Right renal cortex interstitium (tissue), 3 donors: ENCODE results near the gene NRXN3. TPM values are rescaled to one million over a fixed set of nuclear protein-coding genes. Genes with fewer than 3 reads are reported as not detected.
A peak's percentile ranks its signal among the peaks of the same experiment; 100 is the strongest.

Experiments used
- DNase-seq, 3 donors: peaks; one replicate each; pipeline ENCODE4 v3.0.0-alpha.2; 2013; ENCODE audit warnings: low read depth in 3 of 3, low spot score in 2 of 3
- polyA plus RNA-seq, 3 donors: library from polyadenylated mRNA; unstranded; fragments of 120-200 nt; gene quantifications; one replicate each; pipeline ENCODE4 v1.2.1, GENCODE V29; 2013; ENCODE audit not compliant: insufficient read length in 3 of 3

NRXN3 gene
- polyA plus RNA-seq, 3 donors = 5.6 to 6.7 (median 5.9) TPM

- DNase-seq = no peak
Observed at GRCh38 chr14:79418649-79419415, 1248.7 kb downstream of the NRXN3 start.

DNA sequence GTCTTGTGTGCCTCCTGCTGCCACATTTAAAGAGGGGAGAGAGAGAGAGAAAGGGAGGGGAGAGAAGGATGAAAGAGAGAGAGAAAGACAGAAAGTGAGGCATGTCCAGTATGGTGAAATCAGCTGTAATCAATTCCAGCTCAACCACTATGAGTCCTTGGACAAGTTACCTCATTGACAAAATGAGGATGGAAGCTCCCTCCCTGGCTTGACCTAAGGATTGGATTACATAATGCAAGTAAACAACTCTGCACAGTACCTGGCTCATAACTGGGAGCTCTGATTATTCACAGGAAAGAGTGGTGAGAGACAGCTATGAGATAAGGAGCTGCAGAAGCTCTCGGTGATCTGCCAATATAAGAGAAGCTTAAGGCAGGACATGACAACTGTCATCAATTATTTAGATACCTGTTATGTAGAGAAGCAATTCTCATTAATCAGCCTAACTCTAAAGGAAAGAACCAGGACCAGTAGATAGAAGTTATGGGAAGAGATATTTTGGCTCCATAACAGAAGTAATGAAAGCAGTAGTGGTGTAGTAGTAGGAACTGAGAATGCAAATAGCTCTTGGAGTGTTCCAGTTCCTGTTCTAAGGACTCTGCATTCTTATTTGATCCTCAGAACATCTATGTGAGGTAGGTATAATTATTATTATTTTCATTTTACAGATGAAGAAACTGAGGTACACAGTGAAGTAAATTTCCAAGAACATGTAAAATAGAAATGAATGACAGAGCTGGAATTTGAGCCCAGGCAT lies 1249.6 kb downstream of the NRXN3 start:
- DNase-seq = no peak

DNA sequence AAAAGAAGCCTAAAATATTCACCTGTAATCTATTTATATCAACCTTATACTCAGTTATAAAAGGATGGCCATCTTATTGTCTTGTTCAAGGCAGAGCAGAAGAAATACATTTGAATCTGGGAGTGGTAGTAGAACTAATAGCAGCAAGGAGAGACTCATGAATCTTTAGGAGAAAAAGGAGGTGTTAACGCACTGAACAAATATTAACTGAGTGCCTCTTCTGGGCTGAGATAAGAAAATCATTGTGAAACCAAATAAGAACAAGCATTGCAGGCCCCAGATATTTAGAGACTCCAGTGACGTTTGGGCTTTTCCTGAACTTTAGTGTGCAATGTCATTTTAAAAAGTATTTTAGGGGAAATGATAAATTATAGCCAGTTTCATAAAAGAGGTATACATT lies 1250.6 kb downstream of the NRXN3 start:
- no peak for DNase-seq

- DNase-seq = no peak
Observed at GRCh38 chr14:79421811-79422210, 1251.6 kb downstream of the NRXN3 start.

DNA sequence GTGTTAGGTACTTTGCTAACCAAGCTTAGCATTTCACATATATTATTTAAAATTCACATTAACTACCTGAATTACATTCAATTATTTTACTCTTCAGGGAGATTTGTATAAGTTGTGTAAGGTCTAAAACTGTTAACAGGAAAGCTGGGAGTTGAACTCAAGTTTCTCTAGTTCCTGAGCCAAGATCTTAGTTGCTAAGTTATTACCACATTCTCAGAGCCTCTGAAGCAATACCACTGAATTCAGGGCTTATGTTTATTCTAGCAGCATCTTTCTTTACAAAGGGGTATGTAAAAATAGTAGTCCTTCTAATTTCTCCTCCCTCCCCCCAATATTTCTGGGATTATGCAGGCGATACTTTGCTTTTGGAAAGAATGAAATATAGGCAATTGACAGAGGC lies 1254.3 kb downstream of the NRXN3 start:
- DNase-seq = no peak

DNA sequence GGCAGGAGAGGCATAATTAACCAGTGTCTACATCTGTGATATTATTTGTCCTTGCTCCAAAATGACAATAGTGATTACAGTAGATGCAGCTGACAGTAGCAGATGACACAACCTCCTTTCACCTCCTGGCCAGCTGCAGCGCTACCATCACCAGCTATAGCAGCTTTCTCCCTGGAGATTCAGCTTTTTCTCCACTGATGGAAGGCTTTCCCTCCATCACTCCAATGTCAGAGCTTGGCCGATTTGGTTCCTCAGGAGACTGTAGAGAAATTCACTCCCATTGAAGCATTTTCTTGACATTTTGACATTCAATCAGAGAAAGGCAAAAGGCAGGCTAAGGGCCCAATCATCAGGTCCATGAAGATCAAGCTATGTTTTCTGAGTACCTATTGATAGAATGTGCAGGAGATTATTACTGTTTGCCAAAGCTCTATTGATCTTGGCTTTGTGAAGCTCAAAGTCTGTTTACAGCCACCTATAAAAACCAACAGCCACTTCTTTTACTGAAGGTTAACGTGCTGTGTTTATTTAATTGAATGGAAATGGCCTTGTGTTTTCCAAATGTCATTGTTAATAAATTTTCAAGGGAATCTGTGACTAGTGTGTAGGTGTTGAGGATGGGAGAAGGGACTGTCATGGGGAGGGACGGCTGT lies 1256.1 kb downstream of the NRXN3 start:
- no peak for DNase-seq

DNA sequence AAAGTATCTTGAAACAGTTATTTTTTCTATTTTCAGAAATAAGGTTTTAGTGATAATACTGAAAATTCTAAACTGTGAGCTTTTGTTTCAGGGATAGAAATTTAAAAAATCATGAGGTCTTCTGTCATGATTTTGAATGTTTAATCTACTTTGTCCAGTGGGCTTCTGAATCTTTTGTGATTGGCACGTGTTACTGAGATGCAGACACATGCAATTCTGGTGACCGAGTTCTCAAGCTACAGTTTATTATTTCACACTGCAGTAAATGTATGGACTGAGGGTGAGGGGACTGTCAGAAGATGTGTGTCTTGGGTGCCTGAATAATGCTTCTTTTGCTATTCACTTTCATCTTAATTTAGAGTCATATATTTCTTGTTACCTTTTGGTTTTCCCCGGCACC lies 1262.5 kb downstream of the NRXN3 start:
- no peak for DNase-seq

GRCh38 chr14:79436335-79436734 lies 1266.2 kb downstream of the NRXN3 start:
- DNase-seq = no peak

DNA sequence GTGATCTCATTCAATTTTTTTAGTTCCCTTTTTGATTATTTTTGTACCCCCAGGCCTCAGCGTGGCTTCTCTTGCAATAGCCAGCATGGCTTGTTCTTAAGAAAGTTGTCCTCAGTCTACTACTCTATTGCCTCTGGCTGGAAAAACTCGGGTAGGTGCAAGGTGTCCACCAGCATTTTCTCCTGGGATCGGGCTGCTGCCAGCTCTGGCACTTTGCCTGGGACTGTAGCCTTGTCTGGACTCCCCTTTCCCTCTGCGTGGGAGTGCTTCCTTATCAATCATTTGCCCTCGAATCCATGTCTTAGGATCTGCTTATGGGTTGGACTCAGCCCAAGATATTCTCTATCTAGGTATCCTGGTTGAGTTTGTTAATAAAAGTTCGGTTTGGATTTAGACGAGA lies 1267.8 kb downstream of the NRXN3 start:
- DNase-seq = no peak

DNA sequence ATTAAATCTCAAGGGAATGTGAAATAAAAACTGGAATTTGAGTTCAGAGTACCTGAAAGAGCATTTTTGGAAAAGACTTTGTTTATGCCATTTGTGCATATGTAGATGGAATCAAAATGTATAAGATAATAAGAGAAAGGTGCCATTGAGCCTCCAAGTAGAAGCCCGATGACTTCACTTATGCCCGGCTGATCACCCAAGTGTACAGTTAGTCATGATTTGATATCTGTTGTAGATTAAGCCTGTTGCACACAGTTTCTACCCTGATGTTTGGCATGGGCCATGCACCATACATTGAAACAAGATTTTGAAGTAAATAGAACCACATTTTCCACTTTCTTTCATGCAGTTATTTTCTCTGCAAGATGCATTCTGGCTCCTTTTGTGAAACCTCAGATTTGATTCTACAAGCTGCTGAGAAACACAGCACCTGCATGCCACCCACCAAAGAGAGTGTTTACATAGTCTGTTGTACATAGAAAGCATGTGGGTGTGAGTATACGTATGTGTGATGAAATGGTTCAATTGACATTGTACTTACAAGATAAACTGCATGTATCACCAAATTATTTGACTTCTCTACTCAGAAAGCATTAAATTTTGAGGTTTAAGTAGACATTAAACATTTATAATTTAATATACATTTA lies 1268.6 kb downstream of the NRXN3 start:
- no peak for DNase-seq

GRCh38 chr14:79442786-79443185 lies 1272.6 kb downstream of the NRXN3 start:
- DNase-seq = no peak

DNA sequence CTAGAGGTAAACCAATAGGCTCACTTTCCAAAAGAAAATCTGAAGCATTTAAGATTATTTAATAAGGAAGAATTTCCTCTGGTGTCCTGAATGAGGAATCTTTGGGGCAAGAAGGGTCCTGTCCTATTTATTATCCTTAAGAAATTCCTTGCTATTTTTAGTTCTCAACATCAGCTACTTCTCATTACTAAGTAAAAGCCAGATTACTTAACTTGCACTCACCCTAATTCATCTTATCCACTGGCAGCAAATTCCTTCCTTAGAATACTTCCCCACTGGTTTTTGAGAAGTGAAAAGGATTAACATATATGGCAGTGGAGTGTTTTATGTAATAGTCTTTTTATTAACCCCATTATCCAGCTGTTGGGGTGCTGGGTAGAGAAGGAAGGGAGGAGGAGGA lies 1273.4 kb downstream of the NRXN3 start:
- no peak for DNase-seq

DNA sequence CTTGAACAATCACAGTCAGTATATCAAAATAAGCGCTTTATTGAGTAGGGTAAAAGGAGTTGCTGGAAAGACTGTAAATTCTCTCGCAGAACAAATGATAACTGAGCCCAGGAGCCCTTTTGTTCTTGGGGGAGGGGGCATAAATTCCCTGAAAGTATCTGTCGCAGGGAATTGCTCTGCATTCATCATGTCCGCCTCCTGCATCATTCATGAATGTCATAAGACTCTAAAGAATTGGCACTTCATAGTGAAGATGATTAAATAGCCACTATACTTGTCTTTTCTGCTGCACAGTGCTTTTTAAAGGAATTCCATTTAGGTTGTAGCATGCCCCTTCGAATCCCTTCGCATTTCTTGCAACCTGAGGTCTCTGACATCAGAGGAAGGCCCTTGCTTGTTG lies 1278.8 kb downstream of the NRXN3 start:
- no peak for DNase-seq

- DNase-seq = no peak
Observed at GRCh38 chr14:79451601-79452000, 1281.4 kb downstream of the NRXN3 start.

GRCh38 chr14:79453276-79453675 lies 1283.1 kb downstream of the NRXN3 start:
- no peak for DNase-seq

- DNase-seq = no peak
Observed at GRCh38 chr14:79464468-79464867, 1294.3 kb downstream of the NRXN3 start.

DNA sequence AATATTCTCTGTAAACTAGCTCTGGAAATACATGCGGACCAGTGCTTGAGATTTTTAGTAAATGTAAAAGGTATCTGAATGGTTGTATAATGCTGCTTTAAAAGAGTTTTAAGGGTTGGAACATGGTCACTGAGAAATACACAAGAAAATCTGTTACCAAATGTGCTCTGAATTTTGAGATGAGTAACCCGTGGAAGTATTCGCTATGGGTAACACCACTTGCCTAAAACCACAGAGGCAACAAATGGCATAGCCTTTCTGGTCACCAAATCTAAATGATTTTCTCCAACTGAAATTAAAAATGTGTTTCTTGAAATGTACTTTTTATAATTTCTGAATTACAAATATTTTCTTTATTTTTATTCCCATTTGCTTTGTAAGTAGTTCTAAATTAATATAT lies 1295.5 kb downstream of the NRXN3 start:
- DNase-seq = no peak

- no peak for DNase-seq
Observed at GRCh38 chr14:79466938-79467527, 1296.9 kb downstream of the NRXN3 start.

GRCh38 chr14:79467835-79468234 lies 1297.7 kb downstream of the NRXN3 start:
- no peak for DNase-seq

GRCh38 chr14:79468486-79468885 lies 1298.3 kb downstream of the NRXN3 start:
- peak in 1 of 3 donors; percentile 18 for DNase-seq

DNA sequence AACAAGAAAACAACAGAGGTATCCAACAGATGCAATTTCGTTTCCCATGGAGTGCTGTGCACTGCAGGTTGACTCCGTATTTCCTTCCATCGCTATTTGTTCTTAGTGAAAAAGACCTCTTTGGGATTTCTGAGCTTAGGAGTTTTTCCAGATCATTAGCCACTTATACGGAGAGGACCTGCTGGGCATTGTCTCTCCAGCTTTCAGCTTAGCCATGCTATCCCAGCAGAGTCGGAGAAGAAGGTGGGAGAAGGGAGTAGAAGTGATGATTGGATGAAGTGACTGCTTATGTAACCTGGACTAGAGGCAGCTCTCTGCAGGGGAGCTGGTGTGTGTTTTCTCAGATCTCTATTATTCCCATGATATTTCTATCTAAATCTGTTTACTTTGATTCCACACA lies 1303.5 kb downstream of the NRXN3 start:
- DNase-seq = no peak
